ENCODE measurements around the gene ANXA9. TPM values are rescaled to one million over a fixed set of nuclear protein-coding genes. Genes with fewer than 3 reads are reported as not detected.

ANXA9 gene
- polyA plus RNA-seq, 3 donors: 0.28 to 1.7 (median 1.4) TPM

GRCh38 chr1:150985179-150985825 is 3.2 kb downstream of the ANXA9 start:
- no peaks in the 10 kb centered on the region for H3K9me3 ChIP-seq (replicated peaks in 1 of 2; ENCODE audit: control insufficient read depth in 1 of 2, insufficient read depth in 1 of 2, low read length in 2 of 2)
- peaks cover 0 to 1% of the 10 kb centered on the region in 2 donors for H3K36me3 Mint-ChIP-seq
- no peaks in the 10 kb centered on the region for H3K4me1 ChIP-seq (ENCODE audit: control insufficient read depth in 1 of 2, insufficient read depth in 2 of 2, low read length in 2 of 2)
- H3K4me3 ChIP-seq (replicated peaks in 1 of 3; ENCODE audit: low read depth in 2 of 3, low read length in 3 of 3): no peak overlapping the region
- DNase-seq: no peak
- H3K27me3 Mint-ChIP-seq (ENCODE audit: low read depth in 3 of 3): peaks cover 0 to 1% (median 0%) of the 10 kb centered on the region in 3 donors
- H2AFZ ChIP-seq (ENCODE audit: insufficient read depth, low read depth, low read length, poor library complexity, severe bottlenecking): no peak overlapping the region
- H3K27me3 ChIP-seq (ENCODE audit: control insufficient read depth in 2 of 2, insufficient read depth in 2 of 2, low read length in 2 of 2): no peaks in the 10 kb centered on the region
- no peaks in the 10 kb centered on the region for H4K20me1 ChIP-seq (ENCODE audit: insufficient read depth, low read length)
- no peaks in the 10 kb centered on the region for H3K4me1 Mint-ChIP-seq
- intact Hi-C loops (cut with micrococcal nuclease): no loop called here
- no peaks in the 10 kb centered on the region for H3K9me3 Mint-ChIP-seq
- WGBS (ENCODE audit: insufficient coverage): 94% methylated on average over 2 of the region's 2 CpGs
- peak overlapping the region in 1 of 7 donors; percentile 65 for H3K27ac Mint-ChIP-seq
- no peak overlapping the region for H3K4me3 Mint-ChIP-seq
- H3K27ac ChIP-seq (ENCODE audit: low read depth in 1 of 2, low read length in 2 of 2): no peak overlapping the region
- H3K4me2 ChIP-seq (replicated peaks; ENCODE audit: extremely low read depth, low read length, poor library complexity, severe bottlenecking): no peak overlapping the region
- H3K9ac ChIP-seq (ENCODE audit: insufficient read depth, low read length, poor library complexity, severe bottlenecking): no peak overlapping the region
- no peaks in the 10 kb centered on the region for H3K36me3 ChIP-seq (replicated peaks in 1 of 2; ENCODE audit: control insufficient read depth in 1 of 2, insufficient read depth in 2 of 2, low read length in 2 of 2)
- no peak for TF ChIP-seq CTCF (IDR thresholded peaks at IDR 0.05)
- no peaks in the 10 kb centered on the region for H3K79me2 ChIP-seq (ENCODE audit: insufficient read depth, low read length)

GRCh38 chr1:150987924-150988323 is 5.8 kb downstream of the ANXA9 start:
- WGBS (ENCODE audit: insufficient coverage): no CpG with 5 or more reads among the region's 7 CpGs
- Mint-ChIP-seq H3K9me3 (no peaks in the 10 kb centered on the region), H3K4me3 (no peak overlapping the region), H3K27ac (no peak overlapping the region), H3K4me1 (no peaks in the 10 kb centered on the region), H3K36me3 (peaks cover 0 to 1% of the 10 kb centered on the region in 2 donors), H3K27me3 (ENCODE audit: low read depth in 3 of 3) (peaks cover 0 to 1% (median 0%) of the 10 kb centered on the region in 3 donors)
- H2AFZ ChIP-seq (ENCODE audit: insufficient read depth, low read depth, low read length, poor library complexity, severe bottlenecking): no peak overlapping the region
- intact Hi-C loops (cut with micrococcal nuclease): no loop called here
- H3K9ac ChIP-seq (ENCODE audit: insufficient read depth, low read length, poor library complexity, severe bottlenecking): no peak overlapping the region
- no peak for DNase-seq
- no peaks in the 10 kb centered on the region for H4K20me1 ChIP-seq (ENCODE audit: insufficient read depth, low read length)
- H3K27ac ChIP-seq (ENCODE audit: low read depth in 1 of 2, low read length in 2 of 2): no peak overlapping the region
- H3K27me3 ChIP-seq (ENCODE audit: control insufficient read depth in 2 of 2, insufficient read depth in 2 of 2, low read length in 2 of 2): no peaks in the 10 kb centered on the region
- no peak for TF ChIP-seq CTCF (IDR thresholded peaks at IDR 0.05)
- H3K4me2 ChIP-seq (replicated peaks; ENCODE audit: extremely low read depth, low read length, poor library complexity, severe bottlenecking): no peak overlapping the region
- H3K4me1 ChIP-seq (ENCODE audit: control insufficient read depth in 1 of 2, insufficient read depth in 2 of 2, low read length in 2 of 2): no peaks in the 10 kb centered on the region
- H3K9me3 ChIP-seq (replicated peaks in 1 of 2; ENCODE audit: control insufficient read depth in 1 of 2, insufficient read depth in 1 of 2, low read length in 2 of 2): no peaks in the 10 kb centered on the region
- no peaks in the 10 kb centered on the region for H3K36me3 ChIP-seq (replicated peaks in 1 of 2; ENCODE audit: control insufficient read depth in 1 of 2, insufficient read depth in 2 of 2, low read length in 2 of 2)
- H3K79me2 ChIP-seq (ENCODE audit: insufficient read depth, low read length): no peaks in the 10 kb centered on the region
- no peak overlapping the region for H3K4me3 ChIP-seq (replicated peaks in 1 of 3; ENCODE audit: low read depth in 2 of 3, low read length in 3 of 3)

Measured in CD14-positive monocyte (primary cell).